K562 (cell line): ENCODE measurements around the gene MAGI2. TPM values are rescaled to one million over a fixed set of nuclear protein-coding genes. Genes with fewer than 3 reads are reported as not detected.

Experiments used
- ERF ChIP-seq: fragments of 450-650 bp; formaldehyde crosslinking; IDR thresholded peaks from 2 replicates; pipeline ENCODE4 v1.4.0; 2020; ENCODE audit warnings: mild to moderate bottlenecking, mixed read lengths
- PHF8 ChIP-seq: fragments of 200-600 bp; sonication (generic); IDR thresholded peaks from 2 replicates; pipeline ENCODE4 v1.6.1; 2012; ENCODE audit warnings: mixed run types, mild to moderate bottlenecking, inconsistent platforms, low read length, moderate library complexity, borderline replicate concordance
- ZNF778 ChIP-seq: fragments of 450-650 bp; formaldehyde crosslinking; IDR thresholded peaks from 2 replicates; pipeline ENCODE4 v1.4.0; 2020; ENCODE audit warnings: mild to moderate bottlenecking, moderate library complexity
- polyA plus RNA-seq, 8 experiments: library from polyadenylated mRNA; depleted of rRNA in 4 of 8; stranded (reverse) in 5 of 8; unstranded in 3 of 8; fragments of >200 nt; fragmentation: Nextera tagmentation in 2 of 8; fragmentation: Illumina TruSeq in 1 of 8; extraction: Ambion mirVana in 2 of 8; extraction: Trizol in 1 of 8; gene quantifications; 2 replicates each; pipeline versions ENCODE4 v1.2.1 to v1.2.3, GENCODE V29; 2011 to 2014; ENCODE audit warnings: inconsistent platforms in 1 of 8, missing spikeins in 1 of 8
- total RNA-seq, 7 experiments: library from RNA; depleted of rRNA in 6 of 7; stranded (reverse); fragments of >200 nt in 6 of 7; fragmentation: Illumina TruSeq in 2 of 7; extraction: Trizol in 2 of 7; gene quantifications; 2 replicates each; pipeline versions ENCODE4 v1.2.1 to v1.2.3, GENCODE V29; 2011 to 2021; ENCODE audit warnings: low replicate concordance in 1 of 7
- TF ChIP-seq, protein P1 (sequence below): fragments of 200-800 bp; sonication (Bioruptor generic); IDR thresholded peaks from 2 replicates; pipeline ENCODE4 v1.6.1; 2016; ENCODE audit warnings: missing genetic modification characterization, missing compliant biosample characterization
- TF ChIP-seq, protein P2 (sequence below): fragments of 250-450 bp; sonication (Bioruptor Pico); IDR thresholded peaks from 2 replicates; pipeline ENCODE4 v1.9.0; 2021; ENCODE audit warnings: mild to moderate bottlenecking, inconsistent platforms
- TF ChIP-seq, protein P3 (sequence below), 2 experiments: IDR thresholded peaks; 2 replicates each; pipeline ENCODE4 v1.6.1; 2012; ENCODE audit warnings: improper control_type of control experiment in 2 of 2, low read depth in 2 of 2, low read length in 2 of 2, borderline replicate concordance in 1 of 2
- TF ChIP-seq, protein P4 (sequence below): fragments of 250-450 bp; sonication (Bioruptor Pico); IDR thresholded peaks from 2 replicates; pipeline ENCODE4 v1.6.1; 2021; ENCODE audit warnings: mild to moderate bottlenecking

Gene MAGI2
- total and polyA plus RNA-seq, 9 of the 15 experiments (the other 6 are each of a cell fraction or from before 2014, with no cell fraction given): 0.27 to 1.4 (median 0.70) TPM

DNA sequence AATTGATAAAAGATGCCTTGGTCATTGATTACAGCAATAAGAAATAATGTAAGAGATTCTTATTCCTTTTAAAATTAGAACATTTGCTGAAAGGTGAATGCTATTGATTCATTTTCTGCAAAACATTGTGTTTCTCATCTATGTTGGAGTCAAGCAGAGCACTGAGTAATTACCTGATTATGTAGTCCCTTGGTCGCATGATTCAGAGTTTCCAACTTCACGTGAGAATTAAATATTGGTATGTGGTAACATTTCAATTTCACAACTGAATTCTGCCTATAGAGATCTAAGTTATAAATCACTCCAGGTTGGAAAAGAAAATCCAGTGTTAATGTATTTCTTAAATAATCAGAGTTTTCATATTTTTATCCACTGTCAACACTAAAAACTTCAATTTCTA lies 953.5 kb downstream of the MAGI2 start (continued):
- TF ChIP-seq, protein P1, sequence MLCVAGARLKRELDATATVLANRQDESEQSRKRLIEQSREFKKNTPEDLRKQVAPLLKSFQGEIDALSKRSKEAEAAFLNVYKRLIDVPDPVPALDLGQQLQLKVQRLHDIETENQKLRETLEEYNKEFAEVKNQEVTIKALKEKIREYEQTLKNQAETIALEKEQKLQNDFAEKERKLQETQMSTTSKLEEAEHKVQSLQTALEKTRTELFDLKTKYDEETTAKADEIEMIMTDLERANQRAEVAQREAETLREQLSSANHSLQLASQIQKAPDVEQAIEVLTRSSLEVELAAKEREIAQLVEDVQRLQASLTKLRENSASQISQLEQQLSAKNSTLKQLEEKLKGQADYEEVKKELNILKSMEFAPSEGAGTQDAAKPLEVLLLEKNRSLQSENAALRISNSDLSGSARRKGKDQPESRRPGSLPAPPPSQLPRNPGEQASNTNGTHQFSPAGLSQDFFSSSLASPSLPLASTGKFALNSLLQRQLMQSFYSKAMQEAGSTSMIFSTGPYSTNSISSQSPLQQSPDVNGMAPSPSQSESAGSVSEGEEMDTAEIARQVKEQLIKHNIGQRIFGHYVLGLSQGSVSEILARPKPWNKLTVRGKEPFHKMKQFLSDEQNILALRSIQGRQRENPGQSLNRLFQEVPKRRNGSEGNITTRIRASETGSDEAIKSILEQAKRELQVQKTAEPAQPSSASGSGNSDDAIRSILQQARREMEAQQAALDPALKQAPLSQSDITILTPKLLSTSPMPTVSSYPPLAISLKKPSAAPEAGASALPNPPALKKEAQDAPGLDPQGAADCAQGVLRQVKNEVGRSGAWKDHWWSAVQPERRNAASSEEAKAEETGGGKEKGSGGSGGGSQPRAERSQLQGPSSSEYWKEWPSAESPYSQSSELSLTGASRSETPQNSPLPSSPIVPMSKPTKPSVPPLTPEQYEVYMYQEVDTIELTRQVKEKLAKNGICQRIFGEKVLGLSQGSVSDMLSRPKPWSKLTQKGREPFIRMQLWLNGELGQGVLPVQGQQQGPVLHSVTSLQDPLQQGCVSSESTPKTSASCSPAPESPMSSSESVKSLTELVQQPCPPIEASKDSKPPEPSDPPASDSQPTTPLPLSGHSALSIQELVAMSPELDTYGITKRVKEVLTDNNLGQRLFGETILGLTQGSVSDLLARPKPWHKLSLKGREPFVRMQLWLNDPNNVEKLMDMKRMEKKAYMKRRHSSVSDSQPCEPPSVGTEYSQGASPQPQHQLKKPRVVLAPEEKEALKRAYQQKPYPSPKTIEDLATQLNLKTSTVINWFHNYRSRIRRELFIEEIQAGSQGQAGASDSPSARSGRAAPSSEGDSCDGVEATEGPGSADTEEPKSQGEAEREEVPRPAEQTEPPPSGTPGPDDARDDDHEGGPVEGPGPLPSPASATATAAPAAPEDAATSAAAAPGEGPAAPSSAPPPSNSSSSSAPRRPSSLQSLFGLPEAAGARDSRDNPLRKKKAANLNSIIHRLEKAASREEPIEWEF (CRISPR knock-in tag): no peak
- no peak for TF ChIP-seq PHF8
- TF ChIP-seq, protein P2, sequence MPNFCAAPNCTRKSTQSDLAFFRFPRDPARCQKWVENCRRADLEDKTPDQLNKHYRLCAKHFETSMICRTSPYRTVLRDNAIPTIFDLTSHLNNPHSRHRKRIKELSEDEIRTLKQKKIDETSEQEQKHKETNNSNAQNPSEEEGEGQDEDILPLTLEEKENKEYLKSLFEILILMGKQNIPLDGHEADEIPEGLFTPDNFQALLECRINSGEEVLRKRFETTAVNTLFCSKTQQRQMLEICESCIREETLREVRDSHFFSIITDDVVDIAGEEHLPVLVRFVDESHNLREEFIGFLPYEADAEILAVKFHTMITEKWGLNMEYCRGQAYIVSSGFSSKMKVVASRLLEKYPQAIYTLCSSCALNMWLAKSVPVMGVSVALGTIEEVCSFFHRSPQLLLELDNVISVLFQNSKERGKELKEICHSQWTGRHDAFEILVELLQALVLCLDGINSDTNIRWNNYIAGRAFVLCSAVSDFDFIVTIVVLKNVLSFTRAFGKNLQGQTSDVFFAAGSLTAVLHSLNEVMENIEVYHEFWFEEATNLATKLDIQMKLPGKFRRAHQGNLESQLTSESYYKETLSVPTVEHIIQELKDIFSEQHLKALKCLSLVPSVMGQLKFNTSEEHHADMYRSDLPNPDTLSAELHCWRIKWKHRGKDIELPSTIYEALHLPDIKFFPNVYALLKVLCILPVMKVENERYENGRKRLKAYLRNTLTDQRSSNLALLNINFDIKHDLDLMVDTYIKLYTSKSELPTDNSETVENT: no peak
- no peak for TF ChIP-seq ZNF778
- TF ChIP-seq, protein P3, sequence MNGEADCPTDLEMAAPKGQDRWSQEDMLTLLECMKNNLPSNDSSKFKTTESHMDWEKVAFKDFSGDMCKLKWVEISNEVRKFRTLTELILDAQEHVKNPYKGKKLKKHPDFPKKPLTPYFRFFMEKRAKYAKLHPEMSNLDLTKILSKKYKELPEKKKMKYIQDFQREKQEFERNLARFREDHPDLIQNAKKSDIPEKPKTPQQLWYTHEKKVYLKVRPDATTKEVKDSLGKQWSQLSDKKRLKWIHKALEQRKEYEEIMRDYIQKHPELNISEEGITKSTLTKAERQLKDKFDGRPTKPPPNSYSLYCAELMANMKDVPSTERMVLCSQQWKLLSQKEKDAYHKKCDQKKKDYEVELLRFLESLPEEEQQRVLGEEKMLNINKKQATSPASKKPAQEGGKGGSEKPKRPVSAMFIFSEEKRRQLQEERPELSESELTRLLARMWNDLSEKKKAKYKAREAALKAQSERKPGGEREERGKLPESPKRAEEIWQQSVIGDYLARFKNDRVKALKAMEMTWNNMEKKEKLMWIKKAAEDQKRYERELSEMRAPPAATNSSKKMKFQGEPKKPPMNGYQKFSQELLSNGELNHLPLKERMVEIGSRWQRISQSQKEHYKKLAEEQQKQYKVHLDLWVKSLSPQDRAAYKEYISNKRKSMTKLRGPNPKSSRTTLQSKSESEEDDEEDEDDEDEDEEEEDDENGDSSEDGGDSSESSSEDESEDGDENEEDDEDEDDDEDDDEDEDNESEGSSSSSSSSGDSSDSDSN (IDR thresholded peaks at IDR 0.05; ENCODE audit: borderline replicate concordance in 1 of 2, low read depth in 2 of 2, low read length in 2 of 2): no peak
- TF ChIP-seq, protein P4, sequence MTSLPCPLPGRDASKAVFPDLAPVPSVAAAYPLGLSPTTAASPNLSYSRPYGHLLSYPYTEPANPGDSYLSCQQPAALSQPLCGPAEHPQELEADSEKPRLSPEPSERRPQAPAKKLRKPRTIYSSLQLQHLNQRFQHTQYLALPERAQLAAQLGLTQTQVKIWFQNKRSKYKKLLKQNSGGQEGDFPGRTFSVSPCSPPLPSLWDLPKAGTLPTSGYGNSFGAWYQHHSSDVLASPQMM (CRISPR knock-in tag): no peak
- no peak for TF ChIP-seq ERF (CRISPR knock-in tag)
